Liver (tissue), 9 donors: ENCODE data around the gene GIPC2. TPM values are rescaled to one million over a fixed set of nuclear protein-coding genes. Genes with fewer than 3 reads are reported as not detected.

Source experiments
- DNase-seq: peaks from one replicate; pipeline ENCODE4 v3.0.0-alpha.2; 2017; ENCODE audit warnings: low spot score
- H3K27ac ChIP-seq, 2 donors: one replicate each; pipeline ENCODE4 v1.7.0; 2013; ENCODE audit warnings: inconsistent platforms in 2 of 2, low read length in 2 of 2, control low read depth in 1 of 2, low read depth in 1 of 2, mild to moderate bottlenecking in 1 of 2
- H3K27me3 ChIP-seq, 4 donors: one replicate each; pipeline versions ENCODE4 v1.6.1 to v1.7.0; 2013; ENCODE audit warnings: low read length in 3 of 4, inconsistent platforms in 1 of 4, mild to moderate bottlenecking in 1 of 4, moderate library complexity in 1 of 4; ENCODE audit not compliant: control insufficient read depth in 4 of 4, insufficient read depth in 4 of 4
- H3K36me3 ChIP-seq, 4 donors: one replicate each; pipeline versions ENCODE4 v1.6.1 to v1.7.0; 2013; ENCODE audit warnings: low read length in 3 of 4, mild to moderate bottlenecking in 3 of 4, low read depth in 1 of 4, moderate library complexity in 1 of 4; ENCODE audit not compliant: control insufficient read depth in 4 of 4, insufficient read depth in 3 of 4
- H3K4me1 ChIP-seq, 4 donors: one replicate each; pipeline versions ENCODE4 v1.6.1 to v1.7.0; 2013; ENCODE audit warnings: low read length in 3 of 4, mild to moderate bottlenecking in 3 of 4, moderate library complexity in 1 of 4; ENCODE audit not compliant: control insufficient read depth in 4 of 4, insufficient read depth in 4 of 4
- H3K4me3 ChIP-seq, 3 donors: one replicate each; pipeline versions ENCODE4 v1.6.1 to v1.7.0; 2013; ENCODE audit warnings: low read length in 3 of 3, control low read depth in 1 of 3, low read depth in 1 of 3, mild to moderate bottlenecking in 1 of 3
- H3K9ac ChIP-seq, 2 donors: one replicate each; pipeline ENCODE4 v1.7.0; 2013; ENCODE audit warnings: low read length in 2 of 2, mild to moderate bottlenecking in 2 of 2, moderate library complexity in 2 of 2, control low read depth in 1 of 2, low read depth in 1 of 2
- H3K9me3 ChIP-seq, 4 donors: one replicate each; pipeline versions ENCODE4 v1.6.1 to v1.7.0; 2013; ENCODE audit warnings: low read length in 3 of 4; ENCODE audit not compliant: control insufficient read depth in 4 of 4
- EGR1 ChIP-seq, 2 donors: IDR thresholded peaks; 2 replicates each; pipeline ENCODE4 v1.6.1; 2016 to 2018; ENCODE audit warnings: antibody characterized with exemption in 2 of 2, low read depth in 2 of 2
- FOXA1 ChIP-seq: IDR thresholded peaks from 2 replicates; pipeline ENCODE4 v1.6.1; 2016; ENCODE audit warnings: antibody characterized with exemption
- FOXA2 ChIP-seq: IDR thresholded peaks from 2 replicates; pipeline ENCODE4 v1.6.1; 2016; ENCODE audit warnings: antibody characterized with exemption
- GABPA ChIP-seq, 2 donors: IDR thresholded peaks in 1 of 2; conservative IDR thresholded peaks in 1 of 2; 2 replicates each; pipeline ENCODE4 v1.6.1; 2016; ENCODE audit warnings: antibody characterized with exemption in 2 of 2, mild to moderate bottlenecking in 1 of 2, moderate library complexity in 1 of 2
- HNF4A ChIP-seq, 2 donors: conservative IDR thresholded peaks; 2 replicates each; pipeline ENCODE4 v1.6.1; 2016; ENCODE audit warnings: antibody characterized with exemption in 2 of 2, mild to moderate bottlenecking in 2 of 2
- HNF4G ChIP-seq: IDR thresholded peaks from 2 replicates; pipeline ENCODE4 v1.6.1; 2016; ENCODE audit warnings: antibody characterized with exemption
- JUND ChIP-seq, 2 donors: IDR thresholded peaks; 2 replicates each; pipeline ENCODE4 v1.6.1; 2016; ENCODE audit warnings: antibody characterized with exemption in 2 of 2
- NR2F2 ChIP-seq: IDR thresholded peaks from 2 replicates; pipeline ENCODE4 v1.6.1; 2016; ENCODE audit warnings: antibody characterized with exemption
- RAD21 ChIP-seq, 2 donors: IDR thresholded peaks; 2 replicates each; pipeline ENCODE4 v1.6.1; 2016; ENCODE audit warnings: antibody characterized with exemption in 2 of 2, mild to moderate bottlenecking in 2 of 2
- RXRA ChIP-seq, 2 donors: IDR thresholded peaks; 2 replicates each; pipeline ENCODE4 v1.6.1; 2017 to 2018; ENCODE audit warnings: antibody characterized with exemption in 2 of 2, mild to moderate bottlenecking in 1 of 2
- SP1 ChIP-seq: IDR thresholded peaks from 2 replicates; pipeline ENCODE4 v1.6.1; 2018; ENCODE audit warnings: antibody characterized with exemption, mild to moderate bottlenecking
- TAF1 ChIP-seq: conservative IDR thresholded peaks from 2 replicates; pipeline ENCODE4 v1.6.1; 2016; ENCODE audit warnings: antibody characterized with exemption, mild to moderate bottlenecking
- YY1 ChIP-seq: IDR thresholded peaks from 2 replicates; pipeline ENCODE4 v1.6.1; 2016; ENCODE audit warnings: antibody characterized with exemption, mild to moderate bottlenecking
- whole genome bisulfite sequencing: extraction: QIAGEN DNeasy Blood & Tissue Kit; methylation state at CpG from one replicate; pipeline ENCODE4 v1.1.7; 2013; 5-methylcytosine and 5-hydroxymethylcytosine counted together
- polyA plus RNA-seq, 2 donors: library from polyadenylated mRNA; stranded (reverse) in 1 of 2; unstranded in 1 of 2; fragments of 200-250 nt in 1 of 2; fragments of >200 nt in 1 of 2; fragmentation: Nextera tagmentation in 1 of 2; extraction: Ambion mirVana in 1 of 2; gene quantifications; one replicate each; pipeline versions ENCODE4 v1.2.1 to v1.2.3, GENCODE V29; 2013 to 2015
- total RNA-seq, 2 donors: library from RNA; depleted of rRNA; stranded (reverse); fragments of >200 nt; gene quantifications; one replicate each; pipeline ENCODE4 v1.2.3, GENCODE V29; 2014
- TF ChIP-seq, protein P1 (sequence below): fragments of 150-350 bp; IDR thresholded peaks from 2 replicates; pipeline ENCODE4 v1.5.1; 2017; ENCODE audit warnings: improper control_type of control experiment, low read depth, low read length; ENCODE audit not compliant: missing input control
- TF ChIP-seq, protein P2 (sequence below): IDR thresholded peaks from 2 replicates; pipeline ENCODE4 v1.6.1; 2016; ENCODE audit warnings: antibody characterized with exemption, mild to moderate bottlenecking
- TF ChIP-seq, protein P3 (sequence below): IDR thresholded peaks from 2 replicates; pipeline ENCODE4 v1.6.1; 2016; ENCODE audit warnings: antibody characterized with exemption
- TF ChIP-seq, protein P4 (sequence below): IDR thresholded peaks from 2 replicates; pipeline ENCODE4 v1.6.1; 2016; ENCODE audit warnings: antibody characterized with exemption
- TF ChIP-seq, protein P5 (sequence below): IDR thresholded peaks from 2 replicates; pipeline ENCODE4 v1.6.1; 2016; ENCODE audit warnings: antibody characterized with exemption
- donor health status: healthy.
- donor health status: healthy.
- donor health status: healthy.
- donor health status: healthy.
- donor health status: healthy.

The GIPC2 gene
- total and polyA plus RNA-seq, 4 donors: 3.7 to 10.9 (median 6.4) TPM

DNA sequence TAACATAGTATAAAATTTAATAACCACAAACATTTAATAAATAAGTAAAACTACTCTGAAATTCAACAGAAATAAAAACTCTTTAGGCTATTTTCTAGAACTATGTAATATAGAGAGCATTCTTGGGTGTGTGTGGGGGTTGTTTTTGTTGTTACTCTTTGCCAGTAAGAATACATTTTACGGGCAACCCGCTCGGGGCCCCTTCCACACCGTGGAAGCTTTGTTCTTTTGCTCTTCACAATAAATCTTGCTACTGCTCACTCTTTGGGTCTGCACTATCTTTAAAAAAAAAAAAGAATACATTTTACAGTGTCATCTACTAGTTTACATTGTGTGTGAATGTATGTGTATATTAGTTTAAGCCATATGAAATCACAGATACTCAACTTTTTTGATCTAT is 16.0 kb upstream of the GIPC2 start:
- 90% methylated on average over 4 of the region's 4 CpGs for WGBS
- Histone ChIP-seq H3K9me3 (no peaks in the 10 kb centered on the region), H3K36me3 (no peaks in the 10 kb centered on the region), H3K4me1 (no peaks in the 10 kb centered on the region), H3K27me3 (no peaks in the 10 kb centered on the region), H3K27ac (no peak overlapping the region), H3K4me3 (no peak overlapping the region), H3K9ac (no peak overlapping the region)
- DNase-seq: no peak
- TF ChIP-seq, protein P1, sequence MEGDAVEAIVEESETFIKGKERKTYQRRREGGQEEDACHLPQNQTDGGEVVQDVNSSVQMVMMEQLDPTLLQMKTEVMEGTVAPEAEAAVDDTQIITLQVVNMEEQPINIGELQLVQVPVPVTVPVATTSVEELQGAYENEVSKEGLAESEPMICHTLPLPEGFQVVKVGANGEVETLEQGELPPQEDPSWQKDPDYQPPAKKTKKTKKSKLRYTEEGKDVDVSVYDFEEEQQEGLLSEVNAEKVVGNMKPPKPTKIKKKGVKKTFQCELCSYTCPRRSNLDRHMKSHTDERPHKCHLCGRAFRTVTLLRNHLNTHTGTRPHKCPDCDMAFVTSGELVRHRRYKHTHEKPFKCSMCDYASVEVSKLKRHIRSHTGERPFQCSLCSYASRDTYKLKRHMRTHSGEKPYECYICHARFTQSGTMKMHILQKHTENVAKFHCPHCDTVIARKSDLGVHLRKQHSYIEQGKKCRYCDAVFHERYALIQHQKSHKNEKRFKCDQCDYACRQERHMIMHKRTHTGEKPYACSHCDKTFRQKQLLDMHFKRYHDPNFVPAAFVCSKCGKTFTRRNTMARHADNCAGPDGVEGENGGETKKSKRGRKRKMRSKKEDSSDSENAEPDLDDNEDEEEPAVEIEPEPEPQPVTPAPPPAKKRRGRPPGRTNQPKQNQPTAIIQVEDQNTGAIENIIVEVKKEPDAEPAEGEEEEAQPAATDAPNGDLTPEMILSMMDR: no peak
- no peak for TF ChIP-seq YY1
- TF ChIP-seq NR2F2: no peak
- TF ChIP-seq HNF4G: no peak
- TF ChIP-seq EGR1 (IDR thresholded peaks at IDR 0.05; ENCODE audit: low read depth in 2 of 2): no peak
- TF ChIP-seq, protein P2, sequence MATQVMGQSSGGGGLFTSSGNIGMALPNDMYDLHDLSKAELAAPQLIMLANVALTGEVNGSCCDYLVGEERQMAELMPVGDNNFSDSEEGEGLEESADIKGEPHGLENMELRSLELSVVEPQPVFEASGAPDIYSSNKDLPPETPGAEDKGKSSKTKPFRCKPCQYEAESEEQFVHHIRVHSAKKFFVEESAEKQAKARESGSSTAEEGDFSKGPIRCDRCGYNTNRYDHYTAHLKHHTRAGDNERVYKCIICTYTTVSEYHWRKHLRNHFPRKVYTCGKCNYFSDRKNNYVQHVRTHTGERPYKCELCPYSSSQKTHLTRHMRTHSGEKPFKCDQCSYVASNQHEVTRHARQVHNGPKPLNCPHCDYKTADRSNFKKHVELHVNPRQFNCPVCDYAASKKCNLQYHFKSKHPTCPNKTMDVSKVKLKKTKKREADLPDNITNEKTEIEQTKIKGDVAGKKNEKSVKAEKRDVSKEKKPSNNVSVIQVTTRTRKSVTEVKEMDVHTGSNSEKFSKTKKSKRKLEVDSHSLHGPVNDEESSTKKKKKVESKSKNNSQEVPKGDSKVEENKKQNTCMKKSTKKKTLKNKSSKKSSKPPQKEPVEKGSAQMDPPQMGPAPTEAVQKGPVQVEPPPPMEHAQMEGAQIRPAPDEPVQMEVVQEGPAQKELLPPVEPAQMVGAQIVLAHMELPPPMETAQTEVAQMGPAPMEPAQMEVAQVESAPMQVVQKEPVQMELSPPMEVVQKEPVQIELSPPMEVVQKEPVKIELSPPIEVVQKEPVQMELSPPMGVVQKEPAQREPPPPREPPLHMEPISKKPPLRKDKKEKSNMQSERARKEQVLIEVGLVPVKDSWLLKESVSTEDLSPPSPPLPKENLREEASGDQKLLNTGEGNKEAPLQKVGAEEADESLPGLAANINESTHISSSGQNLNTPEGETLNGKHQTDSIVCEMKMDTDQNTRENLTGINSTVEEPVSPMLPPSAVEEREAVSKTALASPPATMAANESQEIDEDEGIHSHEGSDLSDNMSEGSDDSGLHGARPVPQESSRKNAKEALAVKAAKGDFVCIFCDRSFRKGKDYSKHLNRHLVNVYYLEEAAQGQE: no peak
- no peak for TF ChIP-seq RAD21 (IDR thresholded peaks at IDR 0.05)
- TF ChIP-seq, protein P3, sequence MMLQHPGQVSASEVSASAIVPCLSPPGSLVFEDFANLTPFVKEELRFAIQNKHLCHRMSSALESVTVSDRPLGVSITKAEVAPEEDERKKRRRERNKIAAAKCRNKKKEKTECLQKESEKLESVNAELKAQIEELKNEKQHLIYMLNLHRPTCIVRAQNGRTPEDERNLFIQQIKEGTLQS: no peak
- TF ChIP-seq TAF1: no peak
- TF ChIP-seq RXRA (IDR thresholded peaks at IDR 0.05): no peak
- TF ChIP-seq, protein P4, sequence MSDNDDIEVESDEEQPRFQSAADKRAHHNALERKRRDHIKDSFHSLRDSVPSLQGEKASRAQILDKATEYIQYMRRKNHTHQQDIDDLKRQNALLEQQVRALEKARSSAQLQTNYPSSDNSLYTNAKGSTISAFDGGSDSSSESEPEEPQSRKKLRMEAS: no peak
- no peak for TF ChIP-seq FOXA1
- no peak for TF ChIP-seq GABPA (IDR thresholded peaks at IDR 0.05 in 1 of 2, conservative IDR thresholded peaks at IDR 0.05 in 1 of 2)
- no peak for TF ChIP-seq JUND (IDR thresholded peaks at IDR 0.05)
- no peak for TF ChIP-seq SP1
- TF ChIP-seq HNF4A (conservative IDR thresholded peaks at IDR 0.05): no peak
- TF ChIP-seq, protein P5, sequence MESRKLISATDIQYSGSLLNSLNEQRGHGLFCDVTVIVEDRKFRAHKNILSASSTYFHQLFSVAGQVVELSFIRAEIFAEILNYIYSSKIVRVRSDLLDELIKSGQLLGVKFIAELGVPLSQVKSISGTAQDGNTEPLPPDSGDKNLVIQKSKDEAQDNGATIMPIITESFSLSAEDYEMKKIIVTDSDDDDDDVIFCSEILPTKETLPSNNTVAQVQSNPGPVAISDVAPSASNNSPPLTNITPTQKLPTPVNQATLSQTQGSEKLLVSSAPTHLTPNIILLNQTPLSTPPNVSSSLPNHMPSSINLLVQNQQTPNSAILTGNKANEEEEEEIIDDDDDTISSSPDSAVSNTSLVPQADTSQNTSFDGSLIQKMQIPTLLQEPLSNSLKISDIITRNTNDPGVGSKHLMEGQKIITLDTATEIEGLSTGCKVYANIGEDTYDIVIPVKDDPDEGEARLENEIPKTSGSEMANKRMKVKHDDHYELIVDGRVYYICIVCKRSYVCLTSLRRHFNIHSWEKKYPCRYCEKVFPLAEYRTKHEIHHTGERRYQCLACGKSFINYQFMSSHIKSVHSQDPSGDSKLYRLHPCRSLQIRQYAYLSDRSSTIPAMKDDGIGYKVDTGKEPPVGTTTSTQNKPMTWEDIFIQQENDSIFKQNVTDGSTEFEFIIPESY: no peak
- TF ChIP-seq FOXA2: no peak
